IPS-18a (cell line): ENCODE measurements around the gene MAF.

Experiments used
- H3K27ac ChIP-seq: one replicate; pipeline ENCODE4 v1.5.1; 2013; ENCODE audit warnings: low read length
- H3K27me3 ChIP-seq: one replicate; pipeline ENCODE4 v1.6.1; 2013; ENCODE audit warnings: mild to moderate bottlenecking, low read length; ENCODE audit not compliant: control insufficient read depth, insufficient read depth
- H3K36me3 ChIP-seq: one replicate; pipeline ENCODE4 v1.6.1; 2013; ENCODE audit warnings: low read depth, low read length; ENCODE audit not compliant: control insufficient read depth
- H3K4me1 ChIP-seq: one replicate; pipeline ENCODE4 v1.6.1; 2013; ENCODE audit warnings: low read depth, low read length; ENCODE audit not compliant: control insufficient read depth
- H3K4me3 ChIP-seq: one replicate; pipeline ENCODE4 v1.5.1; 2013; ENCODE audit warnings: low read length
- H3K9ac ChIP-seq: one replicate; pipeline ENCODE4 v1.6.1; 2013; ENCODE audit warnings: mild to moderate bottlenecking, low read length, moderate library complexity
- H3K9me3 ChIP-seq: one replicate; pipeline ENCODE4 v1.6.1; 2013; ENCODE audit warnings: low read depth, low read length; ENCODE audit not compliant: control insufficient read depth

MAF gene

GRCh38 chr16:79600638-79601091 is at the start of gene MAF:
Gene MAF, minus strand, starts transcription at chr16:79600737. Its CDS starts 835 bp downstream, at chr16:79599902.
- Histone ChIP-seq H3K9me3 (no peaks in the 10 kb centered on the region), H3K27me3 (peaks cover 12% of the 10 kb centered on the region), H3K27ac (no peak within 1 kb of the TSS), H3K9ac (peak within 1 kb of the TSS; percentile 29), H3K36me3 (no peaks in the 10 kb centered on the region), H3K4me1 (peaks cover 24% of the 10 kb centered on the region), H3K4me3 (peak within 1 kb of the TSS; percentile 73)

GRCh38 chr16:79648826-79649225 is 48.3 kb upstream of the MAF start:
- Histone ChIP-seq H3K27me3 (no peaks in the 10 kb centered on the region), H3K4me1 (no peaks in the 10 kb centered on the region), H3K9me3 (no peaks in the 10 kb centered on the region), H3K4me3 (no peak overlapping the region), H3K9ac (no peak overlapping the region), H3K36me3 (no peaks in the 10 kb centered on the region), H3K27ac (no peak overlapping the region)

- H3K36me3 ChIP-seq = no peaks in the 10 kb centered on the region
- H3K4me3 ChIP-seq = no peak overlapping the region
- no peak overlapping the region for H3K27ac ChIP-seq
- no peaks in the 10 kb centered on the region for H3K4me1 ChIP-seq
- H3K9me3 ChIP-seq = no peaks in the 10 kb centered on the region
- H3K9ac ChIP-seq = no peak overlapping the region
- no peaks in the 10 kb centered on the region for H3K27me3 ChIP-seq
Measured at GRCh38 chr16:79647586-79647985, 47.0 kb upstream of the MAF start.

- H3K9me3 ChIP-seq = no peaks in the 10 kb centered on the region
- no peak overlapping the region for H3K27ac ChIP-seq
- no peak overlapping the region for H3K4me3 ChIP-seq
Measured at GRCh38 chr16:79645701-79646100, 45.2 kb upstream of the MAF start.

GRCh38 chr16:79644971-79645667 is 44.6 kb upstream of the MAF start:
- no peak overlapping the region for H3K4me3 ChIP-seq

More at GRCh38 chr16:79645701-79646100, 45.2 kb upstream of the MAF start:
- no peaks in the 10 kb centered on the region for H3K27me3 ChIP-seq
- no peak overlapping the region for H3K9ac ChIP-seq
- H3K4me1 ChIP-seq = no peaks in the 10 kb centered on the region
- H3K36me3 ChIP-seq = no peaks in the 10 kb centered on the region

GRCh38 chr16:79642652-79643051 is 42.1 kb upstream of the MAF start:
- H3K9ac ChIP-seq = no peak overlapping the region
- no peak overlapping the region for H3K27ac ChIP-seq
- no peaks in the 10 kb centered on the region for H3K4me1 ChIP-seq
- no peaks in the 10 kb centered on the region for H3K9me3 ChIP-seq
- H3K4me3 ChIP-seq = no peak overlapping the region
- H3K27me3 ChIP-seq = no peaks in the 10 kb centered on the region
- no peaks in the 10 kb centered on the region for H3K36me3 ChIP-seq

More at GRCh38 chr16:79644971-79645667, 44.6 kb upstream of the MAF start:
- H3K36me3 ChIP-seq = no peaks in the 10 kb centered on the region
- H3K9ac ChIP-seq = no peak overlapping the region
- H3K4me1 ChIP-seq = no peaks in the 10 kb centered on the region
- H3K27ac ChIP-seq = no peak overlapping the region
- H3K9me3 ChIP-seq = no peaks in the 10 kb centered on the region
- H3K27me3 ChIP-seq = no peaks in the 10 kb centered on the region

GRCh38 chr16:79640513-79641360 is 40.2 kb upstream of the MAF start:
- no peak overlapping the region for H3K9ac ChIP-seq
- H3K4me3 ChIP-seq = no peak overlapping the region
- H3K27ac ChIP-seq = no peak overlapping the region
- H3K4me1 ChIP-seq = no peaks in the 10 kb centered on the region
- no peaks in the 10 kb centered on the region for H3K36me3 ChIP-seq
- H3K9me3 ChIP-seq = no peaks in the 10 kb centered on the region
- no peaks in the 10 kb centered on the region for H3K27me3 ChIP-seq

GRCh38 chr16:79639576-79640311 is 39.2 kb upstream of the MAF start:
- Histone ChIP-seq H3K36me3 (no peaks in the 10 kb centered on the region), H3K9me3 (no peaks in the 10 kb centered on the region), H3K27ac (no peak overlapping the region), H3K9ac (no peak overlapping the region), H3K4me3 (no peak overlapping the region), H3K4me1 (no peaks in the 10 kb centered on the region), H3K27me3 (no peaks in the 10 kb centered on the region)

GRCh38 chr16:79638386-79638785 is 37.8 kb upstream of the MAF start:
- H3K36me3 ChIP-seq = no peaks in the 10 kb centered on the region

GRCh38 chr16:79635488-79635887 is 35.0 kb upstream of the MAF start:
- Histone ChIP-seq H3K36me3 (no peaks in the 10 kb centered on the region), H3K9ac (no peak overlapping the region), H3K27me3 (no peaks in the 10 kb centered on the region), H3K27ac (no peak overlapping the region), H3K4me1 (no peaks in the 10 kb centered on the region), H3K9me3 (no peaks in the 10 kb centered on the region), H3K4me3 (no peak overlapping the region)

More at GRCh38 chr16:79638386-79638785, 37.8 kb upstream of the MAF start:
- no peak overlapping the region for H3K27ac ChIP-seq
- H3K4me1 ChIP-seq = no peaks in the 10 kb centered on the region
- H3K4me3 ChIP-seq = no peak overlapping the region
- H3K27me3 ChIP-seq = no peaks in the 10 kb centered on the region
- H3K9ac ChIP-seq = no peak overlapping the region
- H3K9me3 ChIP-seq = no peaks in the 10 kb centered on the region

- no peak overlapping the region for H3K9ac ChIP-seq
- no peaks in the 10 kb centered on the region for H3K4me1 ChIP-seq
- no peaks in the 10 kb centered on the region for H3K36me3 ChIP-seq
- no peaks in the 10 kb centered on the region for H3K27me3 ChIP-seq
- no peaks in the 10 kb centered on the region for H3K9me3 ChIP-seq
- H3K27ac ChIP-seq = no peak overlapping the region
- H3K4me3 ChIP-seq = no peak overlapping the region
Measured at GRCh38 chr16:79634298-79634697, 33.8 kb upstream of the MAF start.
